Stimulated activated effector memory CD8-positive, alpha-beta T cell treated with anti-CD3 and anti-CD28 coated beads, Interleukin-12 subunit alpha, Interleukin-12 subunit beta, amount 100 ng/mL, for 72 hours (primary cell): ENCODE measurements around the gene THOC3.
A peak's percentile ranks its signal among the peaks of the same experiment; 100 is the strongest.
"Not testable (repeated sequence)": the region's sequence is repeated elsewhere in the genome, so short reads cannot be mapped to it uniquely, and the experiment has no call there.

Source experiments
- ATAC-seq: fragments of 150-1000 bp; cut with Tn5 transposase; 2 replicates; pipeline ENCODE4 v1.10.0; 2021
- DNase-seq, 2 donors: peaks; one replicate each; pipeline ENCODE4 v3.0.0; 2021 to 2022; ENCODE audit warnings: low spot score in 2 of 2
- H3K27ac Mint-ChIP-seq: one replicate; pipeline ENCODE4 v1.8.0; 2022; ENCODE audit warnings: mild to moderate bottlenecking, mixed read lengths
- H3K36me3 Mint-ChIP-seq: one replicate; pipeline ENCODE4 v1.8.0; 2022; ENCODE audit warnings: mild to moderate bottlenecking, mixed read lengths
- H3K4me1 Mint-ChIP-seq: one replicate; pipeline ENCODE4 v1.8.0; 2022; ENCODE audit warnings: mixed read lengths
- H3K4me3 Mint-ChIP-seq: one replicate; pipeline ENCODE4 v1.8.0; 2022; ENCODE audit warnings: mild to moderate bottlenecking, mixed read lengths
- H3K9me3 Mint-ChIP-seq: one replicate; pipeline ENCODE4 v1.8.0; 2022; ENCODE audit warnings: mixed read lengths

The THOC3 gene

GRCh38 chr5:175967471-175968372, at the start of gene THOC3:
THOC3 (minus strand) TSS chr5:175968315; CDS start chr5:175968208, 107 bp downstream.
- DNase-seq (peak; percentile 69 to 88), ATAC-seq (peak; percentile 99)
- H3K9me3 Mint-ChIP-seq, H3K36me3 Mint-ChIP-seq, H3K4me1 Mint-ChIP-seq: not testable (repeated sequence)
- Mint-ChIP-seq H3K4me3 (peak within 1 kb of the TSS; percentile 84), H3K27ac (peak within 1 kb of the TSS; percentile 32)

GRCh38 chr5:176017324-176017723, 49.2 kb upstream of the THOC3 start:
- ATAC-seq = peak; percentile 85
- H3K36me3 Mint-ChIP-seq, DNase-seq, H3K9me3 Mint-ChIP-seq, H3K4me3 Mint-ChIP-seq, H3K27ac Mint-ChIP-seq, H3K4me1 Mint-ChIP-seq: not testable (repeated sequence)

- not testable (repeated sequence) for H3K9me3 Mint-ChIP-seq, H3K4me3 Mint-ChIP-seq, DNase-seq, H3K36me3 Mint-ChIP-seq, H3K4me1 Mint-ChIP-seq, H3K27ac Mint-ChIP-seq
- peak; percentile 37 for ATAC-seq
Measured at GRCh38 chr5:176014360-176014759, 46.2 kb upstream of the THOC3 start.

- H3K4me3 Mint-ChIP-seq, H3K36me3 Mint-ChIP-seq, DNase-seq, ATAC-seq, H3K27ac Mint-ChIP-seq, H3K9me3 Mint-ChIP-seq: not testable (repeated sequence)
- H3K4me1 Mint-ChIP-seq = peaks cover 12% of the 10 kb centered on the region
Measured at GRCh38 chr5:176011088-176011487, 43.0 kb upstream of the THOC3 start.

GRCh38 chr5:176010202-176010601, 42.1 kb upstream of the THOC3 start:
- H3K36me3 Mint-ChIP-seq, H3K27ac Mint-ChIP-seq, ATAC-seq, H3K9me3 Mint-ChIP-seq, H3K4me3 Mint-ChIP-seq, DNase-seq: not testable (repeated sequence)
- H3K4me1 Mint-ChIP-seq = peaks cover 15% of the 10 kb centered on the region

- Mint-ChIP-seq H3K4me3 (peak overlapping the region; percentile 66), H3K4me1 (peaks cover 15% of the 10 kb centered on the region), H3K27ac (peak overlapping the region; percentile 15)
- not testable (repeated sequence) for H3K9me3 Mint-ChIP-seq, DNase-seq, H3K36me3 Mint-ChIP-seq
- ATAC-seq = peak; percentile 24
Measured at GRCh38 chr5:176007220-176007619, 39.1 kb upstream of the THOC3 start.

GRCh38 chr5:176006819-176007218, 38.7 kb upstream of the THOC3 start:
- Mint-ChIP-seq H3K4me3 (peak overlapping the region; percentile 66), H3K4me1 (peaks cover 15% of the 10 kb centered on the region), H3K27ac (peak overlapping the region; percentile 15)
- DNase-seq, H3K36me3 Mint-ChIP-seq, H3K9me3 Mint-ChIP-seq, ATAC-seq: not testable (repeated sequence)

- H3K4me3 Mint-ChIP-seq, H3K9me3 Mint-ChIP-seq, H3K36me3 Mint-ChIP-seq, DNase-seq, H3K4me1 Mint-ChIP-seq, ATAC-seq, H3K27ac Mint-ChIP-seq: not testable (repeated sequence)
Measured at GRCh38 chr5:175997979-175998378, 29.9 kb upstream of the THOC3 start.

GRCh38 chr5:175997495-175997894, 29.4 kb upstream of the THOC3 start:
- H3K36me3 Mint-ChIP-seq, H3K4me1 Mint-ChIP-seq, H3K27ac Mint-ChIP-seq, DNase-seq, ATAC-seq, H3K4me3 Mint-ChIP-seq, H3K9me3 Mint-ChIP-seq: not testable (repeated sequence)

- ATAC-seq, H3K27ac Mint-ChIP-seq, DNase-seq, H3K4me3 Mint-ChIP-seq, H3K4me1 Mint-ChIP-seq, H3K36me3 Mint-ChIP-seq, H3K9me3 Mint-ChIP-seq: not testable (repeated sequence)
Measured at GRCh38 chr5:175996791-175997190, 28.7 kb upstream of the THOC3 start.

GRCh38 chr5:175995506-175995905, 27.4 kb upstream of the THOC3 start:
- ATAC-seq, H3K4me1 Mint-ChIP-seq, H3K36me3 Mint-ChIP-seq, H3K4me3 Mint-ChIP-seq, DNase-seq, H3K9me3 Mint-ChIP-seq, H3K27ac Mint-ChIP-seq: not testable (repeated sequence)

- H3K4me1 Mint-ChIP-seq, DNase-seq, H3K4me3 Mint-ChIP-seq, H3K9me3 Mint-ChIP-seq, H3K36me3 Mint-ChIP-seq, H3K27ac Mint-ChIP-seq, ATAC-seq: not testable (repeated sequence)
Measured at GRCh38 chr5:175979371-175979995, 11.4 kb upstream of the THOC3 start.

GRCh38 chr5:175968381-175968780, 266 bp upstream of the THOC3 start:
- ATAC-seq = peak; percentile 47
- not testable (repeated sequence) for H3K9me3 Mint-ChIP-seq, DNase-seq, H3K4me1 Mint-ChIP-seq, H3K27ac Mint-ChIP-seq, H3K36me3 Mint-ChIP-seq
- H3K4me3 Mint-ChIP-seq = peak overlapping the region; percentile 84

GRCh38 chr5:175962329-175962728, 5.8 kb downstream of the THOC3 start:
- H3K9me3 Mint-ChIP-seq, H3K36me3 Mint-ChIP-seq, H3K27ac Mint-ChIP-seq, H3K4me1 Mint-ChIP-seq, ATAC-seq, H3K4me3 Mint-ChIP-seq, DNase-seq: not testable (repeated sequence)

GRCh38 chr5:175960228-175960627, 7.9 kb downstream of the THOC3 start:
- not testable (repeated sequence) for H3K36me3 Mint-ChIP-seq, ATAC-seq, H3K9me3 Mint-ChIP-seq, H3K4me1 Mint-ChIP-seq, H3K4me3 Mint-ChIP-seq, DNase-seq, H3K27ac Mint-ChIP-seq

GRCh38 chr5:175958515-175958914, 9.6 kb downstream of the THOC3 start:
- peak; percentile 55 for ATAC-seq
- H3K4me1 Mint-ChIP-seq, H3K36me3 Mint-ChIP-seq, H3K4me3 Mint-ChIP-seq, H3K9me3 Mint-ChIP-seq, DNase-seq, H3K27ac Mint-ChIP-seq: not testable (repeated sequence)
